T-helper 1 cell treated with Interleukin-12 subunit alpha and Interleukin-12 subunit beta and Interleukin-4 antibody, amounts not matched to agents 30 ng/mL and 1 ng/mL, for 36 hours (primary cell): ENCODE results near the gene TGFBR3. TPM values are rescaled to one million over a fixed set of nuclear protein-coding genes. Genes with fewer than 3 reads are reported as not detected.

ENCODE experiments used
- intact Hi-C: fragments of 100-400 bp; cut with micrococcal nuclease; formaldehyde crosslinking; loops from one replicate; pipeline ENCODE4 v1.15.1; 2024
- total RNA-seq: library from RNA; stranded (reverse); gene quantifications from 2 replicates; pipeline ENCODE4 v1.2.3, GENCODE V29; 2022

Gene TGFBR3
- total RNA-seq, 1 donor from 2014 or later = 12.9 TPM

- intact Hi-C loops = loop anchor here (5.0 kb wide), 2 partner anchors 33 to 677 kb away; partner anchors contain the start of gene ZNF644
Observed at GRCh38 chr1:91699339-91699974, 186.5 kb downstream of the TGFBR3 start.

DNA sequence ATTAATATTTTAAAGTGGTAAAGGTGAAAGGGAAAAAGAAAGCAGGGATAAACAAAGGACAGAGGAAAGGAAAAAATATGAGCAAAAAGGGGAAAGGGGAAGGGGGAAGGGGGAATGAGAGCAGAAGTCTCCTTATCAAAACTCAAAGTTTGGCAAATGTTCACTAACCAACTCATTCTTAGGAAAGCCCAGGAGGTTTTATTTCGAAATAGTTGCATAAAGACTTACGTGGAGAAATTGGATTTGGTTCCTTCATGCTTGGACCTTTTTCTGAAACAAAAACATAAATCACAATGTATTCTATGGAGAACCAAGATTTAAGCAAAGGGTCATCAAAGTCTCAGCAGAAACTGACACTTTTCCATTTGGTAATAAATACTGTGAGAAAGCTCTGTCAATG is 188.1 kb downstream of the TGFBR3 start:
- intact Hi-C loops = loop anchor here (1.0 to 5.0 kb wide), 9 partner anchors 14 to 676 kb away; partner anchors contain the start of genes CDC7 and ZNF644

GRCh38 chr1:91697416-91697815 is 188.5 kb downstream of the TGFBR3 start:
- intact Hi-C loops = loop anchor here (1.0 to 5.0 kb wide), 9 partner anchors 13 to 675 kb away; partner anchors contain the start of genes CDC7 and ZNF644

- intact Hi-C loops = loop anchor here (2.0 to 5.0 kb wide), 4 partner anchors 24 to 674 kb away; partner anchors contain the start of gene ZNF644
Observed at GRCh38 chr1:91696321-91696720, 189.6 kb downstream of the TGFBR3 start.

GRCh38 chr1:91693557-91693956 is 192.4 kb downstream of the TGFBR3 start:
- intact Hi-C loops = no loop called here

- intact Hi-C loops = no loop called here
Observed at GRCh38 chr1:91691525-91691924, 194.4 kb downstream of the TGFBR3 start.

- intact Hi-C loops = no loop called here
Observed at GRCh38 chr1:91689641-91690481, 196.1 kb downstream of the TGFBR3 start.

DNA sequence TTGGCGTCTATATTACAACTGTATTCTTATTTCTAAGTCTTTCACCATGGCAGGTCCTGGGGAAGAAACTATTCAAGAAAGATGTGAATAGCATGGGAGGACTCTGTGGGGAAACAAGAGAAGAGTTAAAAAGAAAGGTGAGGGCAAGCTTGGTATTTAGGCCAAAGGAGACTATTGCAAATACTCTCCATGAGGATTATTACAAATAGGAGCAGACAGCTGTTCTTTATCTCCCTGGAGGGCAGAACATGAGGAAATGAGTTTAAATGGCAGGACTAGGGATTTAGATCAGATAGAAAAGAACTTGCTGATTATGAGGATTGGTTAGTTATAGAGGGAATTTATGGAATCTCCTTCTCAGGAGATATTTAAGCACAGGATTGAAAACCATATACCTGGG is 198.5 kb downstream of the TGFBR3 start:
- intact Hi-C loops = no loop called here

GRCh38 chr1:91685994-91686393 is 200.0 kb downstream of the TGFBR3 start:
- intact Hi-C loops = loop anchor here (1.0 kb wide), 1 partner anchor 118 kb away; no protein-coding TSS in a partner anchor

DNA sequence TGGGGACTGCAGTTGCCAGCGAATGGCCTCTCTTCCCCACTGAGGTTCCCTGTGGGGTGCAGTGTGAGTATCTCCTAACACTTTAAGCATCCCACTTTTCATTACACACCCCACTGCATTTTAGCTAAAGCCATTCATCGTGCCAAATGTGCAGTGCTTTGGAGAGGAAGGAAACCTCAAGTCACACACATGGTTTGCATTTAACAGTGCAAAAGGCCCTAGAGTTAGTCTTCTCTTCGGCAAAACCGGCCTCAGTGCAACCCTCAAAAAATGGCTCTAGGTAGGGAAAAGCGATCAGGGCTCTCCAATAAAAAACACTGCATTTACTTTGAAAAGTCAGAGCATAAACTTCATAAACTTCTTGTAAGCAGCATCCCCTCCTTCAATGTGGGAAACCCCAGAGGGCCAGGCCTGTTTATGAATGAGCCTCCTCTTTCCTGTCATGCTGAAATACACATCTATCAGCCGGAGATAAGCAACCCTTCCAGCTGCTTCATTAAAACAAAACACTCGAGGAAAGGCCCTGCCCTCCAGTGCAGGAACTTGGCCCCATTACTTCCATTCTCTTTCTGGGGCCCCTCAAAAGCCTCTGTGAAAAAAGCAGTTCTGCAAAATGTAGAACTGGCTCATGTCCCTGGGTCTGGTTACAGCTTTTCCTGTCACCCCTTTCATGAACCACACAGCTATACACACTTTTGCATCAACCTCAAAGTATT is 201.3 kb downstream of the TGFBR3 start:
- intact Hi-C loops = loop anchor here (1.0 kb wide), 2 partner anchors 13 to 120 kb away; no protein-coding TSS in a partner anchor

GRCh38 chr1:91683598-91683951 is 202.4 kb downstream of the TGFBR3 start:
- intact Hi-C loops = no loop called here

DNA sequence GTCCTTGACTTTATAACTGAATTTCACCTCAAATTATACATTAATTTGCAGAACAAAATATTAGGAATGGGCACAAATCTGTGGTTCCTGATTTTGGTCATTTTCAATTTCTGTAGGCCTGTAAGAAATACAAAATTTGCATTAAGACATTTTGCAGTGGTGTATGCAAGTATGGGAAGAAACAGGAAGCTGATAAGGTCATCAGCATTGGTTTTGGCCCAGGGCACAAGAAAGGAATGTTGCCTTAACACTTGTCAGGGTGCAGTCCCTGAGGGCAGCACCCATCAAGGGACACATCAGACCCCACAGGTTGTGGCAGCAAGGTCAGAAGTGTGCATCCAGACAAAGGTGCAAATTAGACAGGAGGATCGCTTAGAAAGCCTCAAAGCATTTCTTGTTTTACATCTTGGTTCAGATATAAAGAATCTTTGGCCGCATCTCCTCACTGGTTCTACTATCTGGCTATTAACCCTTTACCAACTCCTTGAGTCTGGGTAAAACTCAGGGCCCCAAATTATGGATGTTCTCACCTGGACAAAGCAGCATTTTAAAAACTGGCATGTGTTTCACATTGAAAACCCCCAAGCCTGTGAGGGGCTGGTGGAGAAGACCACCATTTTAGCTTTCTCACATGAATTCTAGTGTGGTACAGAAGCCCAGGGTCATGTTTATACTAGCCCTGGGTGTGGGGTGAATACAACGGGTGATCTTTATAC is 202.9 kb downstream of the TGFBR3 start:
- intact Hi-C loops = no loop called here

DNA sequence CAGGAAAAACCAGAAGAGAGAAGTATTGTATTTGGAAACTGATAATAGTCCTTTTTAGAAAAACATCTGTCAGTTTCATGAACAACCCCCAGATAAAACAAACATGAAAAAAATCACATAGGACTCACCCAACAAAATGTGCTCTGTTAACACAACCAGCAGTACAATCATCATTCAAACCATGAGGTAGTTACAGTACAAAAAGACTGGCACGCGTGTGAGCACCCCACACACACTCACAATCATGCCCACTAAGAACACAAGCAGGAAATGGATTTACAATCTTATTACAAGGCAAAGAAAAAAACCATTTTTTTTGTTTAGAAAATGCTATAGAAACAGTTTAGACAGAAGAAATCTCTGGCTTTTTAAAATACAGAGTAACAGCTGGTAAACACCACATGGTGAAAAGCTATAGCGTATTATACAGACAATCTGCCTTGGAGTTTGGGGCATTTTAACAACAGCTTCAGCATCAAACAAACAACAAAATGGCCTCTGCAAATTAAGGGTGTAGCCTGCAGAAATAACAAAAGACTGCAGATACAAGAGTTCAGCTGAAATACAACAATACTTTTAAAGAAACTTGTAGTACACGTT is 205.3 kb downstream of the TGFBR3 start:
- intact Hi-C loops = no loop called here

GRCh38 chr1:91679446-91679845 is 206.5 kb downstream of the TGFBR3 start:
- intact Hi-C loops = no loop called here

DNA sequence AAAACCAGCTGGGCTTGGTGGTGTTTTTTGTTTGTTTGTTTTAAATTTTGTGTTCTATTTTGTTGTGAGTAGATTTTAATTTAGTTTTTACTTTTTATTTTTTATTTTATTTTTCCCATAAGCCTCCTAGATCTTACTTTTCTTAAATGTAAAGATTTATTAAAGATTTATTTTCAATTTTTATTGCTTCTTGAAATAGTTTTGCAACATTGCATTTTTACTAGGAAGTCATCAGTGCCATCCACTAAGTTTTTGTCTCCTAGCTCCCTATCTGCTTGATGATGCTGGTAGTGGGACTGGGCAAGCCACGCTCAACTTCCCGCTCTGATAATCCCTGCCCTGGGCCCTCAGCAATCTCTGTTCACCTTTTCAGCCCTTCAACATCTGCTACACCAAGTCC is 209.9 kb downstream of the TGFBR3 start:
- intact Hi-C loops = no loop called here

GRCh38 chr1:91674107-91674506 is 211.8 kb downstream of the TGFBR3 start:
- intact Hi-C loops = loop anchor here (5.0 kb wide), 1 partner anchor 38 kb away; no protein-coding TSS in a partner anchor

DNA sequence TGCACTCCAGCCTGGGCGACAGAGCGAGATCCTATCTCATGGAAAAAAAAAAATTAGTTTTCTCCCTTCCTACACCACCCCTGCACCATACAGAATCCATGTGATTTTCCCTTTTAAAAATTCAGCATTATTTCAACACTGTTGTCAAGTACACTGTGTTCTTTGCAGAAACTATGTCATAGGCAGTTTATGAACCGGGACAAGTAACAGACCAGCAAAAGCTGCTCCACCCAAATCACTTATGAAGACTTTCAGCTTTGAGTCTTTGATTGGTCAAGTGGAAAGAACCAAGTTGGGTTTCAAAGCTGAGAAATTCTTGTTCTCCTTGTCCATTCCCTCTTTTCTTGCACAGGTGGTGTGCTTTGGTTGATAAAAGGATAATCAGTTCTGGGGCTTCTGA is 212.3 kb downstream of the TGFBR3 start:
- intact Hi-C loops = loop anchor here (2.0 to 5.0 kb wide), 2 partner anchors 23 to 39 kb away; no protein-coding TSS in a partner anchor

GRCh38 chr1:91672601-91673161 is 213.3 kb downstream of the TGFBR3 start:
- intact Hi-C loops = loop anchor here (1.0 to 5.0 kb wide), 3 partner anchors 24 to 116 kb away; no protein-coding TSS in a partner anchor

DNA sequence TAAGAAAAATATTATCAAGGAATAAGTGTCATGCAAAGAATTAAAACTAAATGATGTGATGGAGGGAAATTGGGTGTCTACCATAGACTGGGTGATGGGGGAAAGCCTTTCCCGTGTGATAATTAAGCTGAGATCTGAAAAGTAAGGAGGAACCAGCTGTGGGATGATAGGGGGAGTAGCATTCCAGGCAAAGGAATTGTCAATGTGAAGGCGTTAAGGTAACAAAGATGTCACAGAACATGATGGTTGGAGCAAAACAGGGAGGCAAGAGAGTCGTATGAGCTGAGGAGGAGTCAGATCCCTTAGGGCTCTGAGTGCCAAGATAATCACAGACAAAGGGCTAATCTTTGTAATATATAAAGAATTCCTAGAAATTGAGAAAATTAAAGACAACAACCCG is 215.2 kb downstream of the TGFBR3 start:
- intact Hi-C loops = loop anchor here (5.0 kb wide), 1 partner anchor 42 kb away; no protein-coding TSS in a partner anchor
